HG03565 (cell line): ENCODE measurements around the gene OR2T35.

Source experiments
- ATAC-seq: cut with Tn5 transposase; IDR thresholded peaks from one replicate; pipeline ENCODE4 v1.9.1; 2021; ENCODE audit warnings: mild to moderate bottlenecking, moderate library complexity; ENCODE audit not compliant: unreplicated experiment

OR2T35 gene

DNA sequence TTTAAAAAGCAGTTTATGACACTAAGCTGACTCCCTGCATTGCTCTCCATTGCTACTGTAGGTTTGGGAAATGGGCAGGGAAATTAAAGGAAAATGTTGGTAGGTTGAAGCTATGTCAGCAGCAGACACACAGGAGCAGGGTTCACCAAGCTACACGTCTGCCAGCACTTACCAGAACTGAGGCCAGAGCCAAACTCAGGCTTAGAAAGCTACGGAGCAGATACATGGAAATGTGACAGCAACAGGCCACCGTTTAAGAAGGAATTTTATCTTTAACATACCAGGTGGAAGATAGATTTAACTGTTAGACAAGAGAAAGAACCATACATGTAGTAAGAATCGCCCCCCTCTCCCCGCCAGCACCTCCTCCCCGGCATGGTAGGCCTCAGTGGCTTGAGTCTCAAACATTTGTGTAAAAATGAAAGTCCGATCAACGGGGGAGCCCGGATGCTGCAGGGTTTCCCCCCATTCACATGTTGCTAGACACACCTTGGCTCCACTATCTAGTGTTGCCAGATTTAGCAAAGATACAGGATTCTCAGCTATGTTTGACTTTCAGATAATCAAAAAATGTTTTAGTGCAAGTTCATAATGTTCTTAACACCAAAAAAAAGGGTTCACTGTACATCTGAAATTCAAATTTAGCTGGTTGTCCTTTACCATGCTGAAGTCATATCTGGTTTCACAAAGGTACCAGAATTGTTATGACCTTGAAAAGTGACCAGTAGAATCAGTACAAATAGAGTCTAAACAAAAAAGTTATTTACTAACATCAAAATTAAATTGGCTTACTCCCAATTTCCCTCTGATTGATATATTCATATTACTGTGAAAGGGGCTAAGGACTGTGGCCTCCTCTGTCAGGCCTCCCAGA, 16.9 kb downstream of the OR2T35 start:
- peak; percentile 84 for ATAC-seq

DNA sequence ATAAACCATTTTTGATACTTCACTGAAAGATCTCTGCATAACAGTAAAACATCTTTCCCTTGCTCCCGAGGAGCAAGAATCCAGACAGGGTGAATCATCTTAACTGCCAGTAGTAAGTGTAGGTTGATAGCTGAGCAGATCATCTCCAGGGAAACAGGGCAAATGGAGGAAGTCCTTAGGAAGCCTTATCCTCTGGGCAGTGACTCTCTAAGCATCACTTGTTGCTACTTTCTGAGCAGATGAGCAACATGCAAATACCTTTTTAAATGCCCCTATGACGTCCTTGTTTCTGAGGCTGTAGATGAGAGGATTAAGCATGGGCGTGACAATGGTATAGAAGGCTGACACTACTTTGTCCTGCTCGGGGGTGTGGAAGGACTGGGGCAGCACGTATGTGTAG, 19.1 kb downstream of the OR2T35 start:
- no peak for ATAC-seq

DNA sequence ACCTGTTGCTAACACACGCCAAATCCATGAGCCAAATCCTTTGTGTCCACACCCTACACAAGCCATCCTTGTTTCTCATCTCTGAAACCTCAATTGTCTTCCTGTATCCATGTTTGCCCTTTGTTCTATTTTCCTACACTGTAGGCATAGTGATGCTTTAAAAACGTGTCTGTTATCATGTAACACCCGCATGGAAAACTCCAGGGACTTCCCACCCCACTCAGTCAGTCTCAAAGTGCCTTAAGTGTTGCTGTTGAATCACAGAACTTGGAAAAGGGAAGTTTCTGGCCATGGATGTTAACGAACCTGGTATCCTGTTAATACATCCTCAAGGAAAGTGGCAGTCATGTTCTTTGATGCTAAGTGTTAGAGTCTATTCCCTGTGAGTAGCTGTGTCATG, 19.9 kb downstream of the OR2T35 start:
- ATAC-seq, result no peak

DNA sequence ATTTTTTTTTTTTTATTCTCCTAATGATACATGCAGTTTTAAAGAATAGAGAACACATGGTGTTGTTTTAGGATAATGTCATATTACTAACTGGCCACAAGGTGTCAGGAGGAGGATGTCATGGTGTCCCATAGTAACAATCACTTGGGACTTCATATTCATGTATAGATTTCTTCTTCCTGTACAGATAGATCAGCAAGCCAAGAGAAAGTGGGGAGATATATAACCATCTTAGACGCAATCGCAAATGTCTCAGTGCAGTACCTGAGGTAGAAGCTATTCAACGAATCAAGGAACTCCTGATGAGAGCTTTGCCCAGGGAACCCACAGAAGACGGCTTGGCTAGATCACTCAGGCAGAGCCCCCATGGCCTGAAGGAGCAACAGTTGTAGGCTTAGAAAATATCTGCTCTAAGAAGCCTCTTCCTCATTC, 22.5 kb downstream of the OR2T35 start:
- peak; percentile 86 for ATAC-seq

- ATAC-seq, result no peak
Measured at GRCh38 chr1:248621770-248622169, 23.3 kb downstream of the OR2T35 start.

GRCh38 chr1:248618878-248619277, 26.2 kb downstream of the OR2T35 start:
- no peak for ATAC-seq

DNA sequence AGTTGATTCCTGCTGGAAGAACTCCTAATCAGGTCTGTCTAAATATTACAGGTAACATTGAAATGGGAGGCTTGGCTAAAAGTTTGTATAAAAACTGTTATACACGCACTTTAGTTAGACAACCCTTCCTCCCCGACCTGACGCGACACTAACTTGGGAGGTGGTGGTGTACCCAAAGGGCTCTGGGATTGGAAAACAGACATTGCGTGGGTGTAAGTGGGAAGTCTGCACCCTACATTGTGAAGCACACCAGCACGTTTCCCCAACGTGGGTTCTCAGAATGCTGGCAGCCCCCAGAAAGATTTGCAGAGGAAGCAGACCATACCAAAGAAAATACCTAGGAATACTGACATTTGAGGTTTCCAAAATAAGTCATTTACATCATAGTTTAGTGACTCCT, 27.0 kb downstream of the OR2T35 start:
- ATAC-seq, result no peak

GRCh38 chr1:248613742-248614141, 31.3 kb downstream of the OR2T35 start:
- no peak for ATAC-seq

- ATAC-seq, result no peak
Measured at GRCh38 chr1:248611883-248612414, 33.1 kb downstream of the OR2T35 start.

DNA sequence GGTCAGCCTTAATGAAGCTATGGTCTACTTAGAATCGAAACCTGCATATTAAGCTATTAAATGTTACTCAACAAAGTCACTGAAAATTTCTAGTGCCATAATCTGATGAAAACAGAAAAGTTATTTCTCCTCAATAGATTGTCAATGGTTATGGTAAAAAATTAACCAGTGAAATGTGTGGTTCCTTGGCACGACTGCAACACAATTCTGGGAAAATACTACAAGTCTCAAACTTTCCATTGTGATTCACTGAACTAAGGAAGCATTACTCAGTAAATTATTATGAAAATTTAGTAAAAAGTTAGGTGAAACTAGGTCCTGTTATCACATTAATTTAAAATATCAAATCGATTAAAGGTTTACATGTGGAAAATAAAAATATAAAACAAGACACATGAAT, 34.8 kb downstream of the OR2T35 start:
- no peak for ATAC-seq

DNA sequence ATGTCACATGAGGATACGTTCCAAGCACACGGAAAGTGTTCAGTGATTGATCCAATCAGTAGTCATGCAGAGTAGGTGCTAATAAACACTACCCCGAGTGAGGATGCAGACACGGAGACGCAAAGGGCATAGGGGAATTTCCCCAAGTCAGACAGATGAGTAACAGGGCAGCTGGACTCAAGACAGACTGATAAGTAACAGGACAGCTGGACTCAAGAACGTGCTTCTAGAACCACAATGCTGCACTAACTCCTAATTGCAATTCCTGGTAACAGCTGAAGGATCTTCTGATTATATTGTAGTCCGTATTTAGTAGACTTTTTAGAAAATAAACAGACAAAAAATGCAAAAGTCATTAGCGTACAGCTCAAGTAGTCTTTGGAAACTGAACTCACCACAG, 45.7 kb downstream of the OR2T35 start:
- ATAC-seq, result no peak

GRCh38 chr1:248597589-248597988, 47.5 kb downstream of the OR2T35 start, which contains the start of gene OR2T10:
OR2T10 (minus strand) TSS chr1:248597700; CDS start chr1:248593768, 3,932 bp downstream.
- ATAC-seq, result no peak

GRCh38 chr1:248596615-248597014, 48.5 kb downstream of the OR2T35 start:
- no peak for ATAC-seq

- no peak for ATAC-seq
Measured at GRCh38 chr1:248593226-248593625, 51.9 kb downstream of the OR2T35 start.

- ATAC-seq, result no peak
Measured at GRCh38 chr1:248592655-248593054, 52.4 kb downstream of the OR2T35 start.

GRCh38 chr1:248590055-248590454, 55.0 kb downstream of the OR2T35 start:
- no peak for ATAC-seq

- no peak for ATAC-seq
Measured at GRCh38 chr1:248589334-248589733, 55.7 kb downstream of the OR2T35 start.
